IPS DF 6.9 (cell line): Measurements from ENCODE around the gene SHMT1.
"Not testable (repeated sequence)": the region's sequence is repeated elsewhere in the genome, so short reads cannot be mapped to it uniquely, and the experiment has no call there.

Experiments
- DNase-seq: peaks from one replicate; pipeline ENCODE4 v3.0.0-alpha.2; 2013; ENCODE audit warnings: low read depth, low spot score
- H3K27ac ChIP-seq: one replicate; pipeline ENCODE4 v1.5.1; 2013; ENCODE audit warnings: low read length, control low read depth
- H3K27me3 ChIP-seq: 2 replicates; pipeline ENCODE4 v1.6.1; 2013; ENCODE audit warnings: mild to moderate bottlenecking, low read length; ENCODE audit not compliant: control insufficient read depth, insufficient read depth
- H3K36me3 ChIP-seq: 2 replicates; pipeline ENCODE4 v1.6.1; 2013; ENCODE audit warnings: low read length; ENCODE audit not compliant: control insufficient read depth, insufficient read depth
- H3K4me1 ChIP-seq: 2 replicates; pipeline ENCODE4 v1.6.1; 2013; ENCODE audit warnings: low read length; ENCODE audit not compliant: control insufficient read depth, insufficient read depth
- H3K4me3 ChIP-seq: 2 replicates; pipeline ENCODE4 v1.5.1; 2013; ENCODE audit warnings: mild to moderate bottlenecking, low read length
- H3K9me3 ChIP-seq: 2 replicates; pipeline ENCODE4 v1.6.1; 2013; ENCODE audit warnings: low read length, inconsistent platforms; ENCODE audit not compliant: control insufficient read depth, insufficient read depth
- WGBS: extraction: QIAGEN DNeasy Blood & Tissue Kit; methylation state at CpG from one replicate; pipeline ENCODE4 v1.1.7; 2013; ENCODE audit warnings: mixed read lengths, missing lambda C conversion rate; ENCODE audit not compliant: insufficient read length, insufficient coverage; 5-methylcytosine and 5-hydroxymethylcytosine counted together

Gene SHMT1

DNA sequence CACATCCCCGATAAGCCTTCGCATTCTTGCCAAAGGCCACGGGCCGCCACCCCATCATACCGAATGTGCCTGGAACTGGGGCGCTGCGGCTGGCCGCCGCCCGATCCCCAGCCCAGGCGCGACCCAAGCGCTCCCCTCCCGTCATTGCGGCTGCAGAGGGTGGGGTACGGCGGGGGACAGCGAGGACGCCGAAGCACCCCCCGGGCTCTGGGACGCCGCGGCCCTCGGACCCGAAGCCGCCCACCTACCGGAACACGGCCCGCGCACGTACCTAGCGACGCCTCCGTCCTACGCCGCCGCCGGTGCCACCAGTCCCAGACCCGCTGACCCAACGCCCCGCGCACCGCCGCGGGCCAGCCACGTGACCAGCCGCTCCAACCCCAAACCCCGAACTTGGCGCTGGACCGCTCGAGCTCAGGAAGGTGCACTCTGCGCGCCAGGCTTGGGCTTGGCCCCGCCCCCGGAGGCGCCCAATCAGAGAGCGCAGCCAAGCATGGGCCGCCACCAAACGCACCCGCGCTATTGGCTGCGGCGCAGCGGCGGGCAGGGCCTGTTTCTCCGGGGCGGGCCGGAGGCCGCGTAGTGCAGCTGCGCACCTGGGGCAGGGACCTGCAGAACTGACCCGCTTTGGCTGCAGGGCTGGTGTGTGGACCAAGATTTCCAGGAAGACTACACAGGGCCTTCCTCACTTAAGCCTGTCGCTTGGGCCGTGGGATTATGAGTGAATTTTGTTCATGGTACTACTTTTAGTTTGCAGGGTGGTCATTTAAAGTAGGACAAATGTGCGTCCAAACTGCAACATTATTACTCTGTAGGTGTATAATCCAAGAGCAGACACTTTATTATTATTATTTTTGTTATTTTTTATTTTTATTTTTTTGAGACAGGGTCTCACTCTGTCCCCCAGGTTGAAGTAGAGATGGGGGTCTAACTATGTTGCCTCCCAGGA is at the start of gene SHMT1:
Gene SHMT1, minus strand, starts transcription at position 450 of the 949 bp plus-strand sequence. CDS start 7,569 bp downstream, outside the sequence.
- H3K9me3 ChIP-seq: no peaks in the 10 kb centered on the region
- WGBS: no CpG with 5 or more reads among the region's 76 CpGs
- no peak within 1 kb of the TSS for H3K27ac ChIP-seq
- DNase-seq: peak; percentile 94
- H3K4me1 ChIP-seq: no peaks in the 10 kb centered on the region
- peak within 1 kb of the TSS; percentile 83 for H3K4me3 ChIP-seq
- no peaks in the 10 kb centered on the region for H3K36me3 ChIP-seq
- H3K27me3 ChIP-seq: 0 out of 2 replicates have a peak, but pooled peaks cover 2% of the 10 kb centered on the region

DNA sequence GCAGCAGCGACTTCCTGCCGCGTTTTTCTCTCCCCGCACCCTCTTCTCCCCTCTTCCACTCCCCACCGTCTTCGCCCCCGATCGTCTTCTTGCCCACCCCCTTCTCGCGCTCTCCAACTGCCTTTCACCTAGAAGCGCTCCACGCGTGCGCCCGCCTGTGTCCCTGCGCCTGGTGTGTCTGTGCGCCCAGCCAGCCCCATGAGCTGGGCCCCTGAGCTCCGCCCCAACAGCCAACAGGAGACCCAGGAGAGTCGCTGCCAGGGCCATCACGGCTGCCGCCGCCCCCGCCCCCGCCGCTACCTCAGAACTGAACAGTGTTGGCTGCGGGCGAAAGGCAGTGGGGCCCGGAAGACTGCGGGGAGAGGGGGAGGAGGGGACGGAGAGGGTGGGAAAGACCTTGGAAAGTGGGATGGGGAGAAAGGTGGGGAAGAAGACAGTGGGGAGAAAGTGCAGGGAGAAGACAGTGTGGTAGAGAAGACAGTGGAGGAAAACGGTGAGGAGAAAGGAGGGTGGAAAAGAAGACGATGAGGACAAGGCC is 48.7 kb upstream of the SHMT1 start:
- not testable (repeated sequence) for H3K9me3 ChIP-seq, H3K4me1 ChIP-seq, H3K4me3 ChIP-seq, H3K36me3 ChIP-seq, H3K27ac ChIP-seq, DNase-seq, H3K27me3 ChIP-seq
- no CpG with 5 or more reads among the region's 32 CpGs for WGBS

GRCh38 chr17:18411377-18411864 is 48.1 kb upstream of the SHMT1 start:
- not testable (repeated sequence) for H3K36me3 ChIP-seq, H3K27ac ChIP-seq, H3K27me3 ChIP-seq, DNase-seq, H3K4me1 ChIP-seq, H3K9me3 ChIP-seq
- peak overlapping the region; percentile 52; the same call in 1 of the 2 replicates for H3K4me3 ChIP-seq
- WGBS: no CpG with 5 or more reads among the region's 25 CpGs

DNA sequence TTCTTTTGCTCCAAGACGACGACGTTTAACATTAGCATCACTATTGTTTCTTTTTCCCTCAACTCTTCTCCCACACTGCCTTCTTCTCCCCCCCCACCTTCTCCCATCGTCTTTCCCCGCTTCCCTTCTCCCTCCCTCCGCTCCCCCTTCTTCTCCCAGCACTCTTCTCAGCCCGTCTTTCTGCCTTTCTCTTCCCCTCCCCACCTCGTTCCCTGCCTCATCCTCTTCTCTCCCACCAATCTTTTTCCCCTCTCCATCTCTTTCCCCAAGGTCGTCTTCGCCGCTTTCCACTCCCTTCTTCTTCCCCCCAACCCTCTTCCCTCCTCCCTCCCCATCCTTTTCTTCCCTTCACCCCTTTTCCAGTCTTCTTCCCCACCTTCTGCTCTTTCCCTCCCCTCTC is 47.4 kb upstream of the SHMT1 start:
- not testable (repeated sequence) for H3K9me3 ChIP-seq, H3K27me3 ChIP-seq, DNase-seq, H3K27ac ChIP-seq, H3K4me1 ChIP-seq, H3K36me3 ChIP-seq
- peak overlapping the region; percentile 52; the same call in 1 of the 2 replicates for H3K4me3 ChIP-seq
- 100% methylated on average over 4 of the region's 11 CpGs for WGBS

DNA sequence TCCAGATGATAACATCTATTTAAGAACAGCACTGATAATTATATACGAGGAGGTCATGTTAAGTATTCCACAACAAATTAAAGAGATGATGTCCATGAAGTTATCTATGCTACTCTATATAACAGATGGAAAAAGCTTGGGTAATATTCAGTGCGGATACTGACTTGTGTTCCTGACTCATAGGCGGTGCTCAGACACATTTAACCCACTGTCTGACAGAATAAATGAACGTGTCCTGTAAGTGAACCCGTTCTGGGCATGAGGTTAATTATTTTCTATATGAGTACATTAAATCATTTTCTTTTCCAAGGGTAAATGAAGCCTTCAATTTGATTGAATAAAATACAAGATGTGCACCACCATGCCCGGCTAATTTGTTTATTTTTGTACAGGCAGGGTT is 46.0 kb upstream of the SHMT1 start:
- WGBS: no CpG with 5 or more reads among the region's 6 CpGs

DNA sequence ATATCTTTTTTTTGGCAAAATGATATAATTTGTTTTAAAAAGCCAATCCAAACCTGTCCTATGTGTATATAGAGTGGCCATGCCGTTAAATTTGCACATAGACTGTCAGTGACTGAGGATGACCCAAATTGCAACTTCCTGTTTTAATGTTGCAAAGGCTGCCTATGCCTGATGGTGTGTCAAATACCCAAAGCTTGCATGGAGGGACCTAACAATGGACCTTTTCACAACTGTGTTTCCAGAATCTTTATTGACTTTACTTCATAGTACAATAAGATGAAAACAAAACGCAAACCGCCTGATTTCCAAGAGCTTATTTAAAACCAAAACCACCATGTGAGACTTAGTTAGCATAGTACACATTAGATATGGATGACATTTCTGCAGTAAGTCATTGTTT is 45.6 kb upstream of the SHMT1 start:
- no CpG with 5 or more reads among the region's 3 CpGs for WGBS
- H3K27me3 ChIP-seq, H3K4me1 ChIP-seq, DNase-seq, H3K36me3 ChIP-seq, H3K27ac ChIP-seq, H3K4me3 ChIP-seq, H3K9me3 ChIP-seq: not testable (repeated sequence)

More for the DNA sequence above, 46.0 kb upstream of the SHMT1 start:
- not testable (repeated sequence) for H3K4me1 ChIP-seq, H3K4me3 ChIP-seq, H3K9me3 ChIP-seq, H3K36me3 ChIP-seq, H3K27me3 ChIP-seq, DNase-seq, H3K27ac ChIP-seq

DNA sequence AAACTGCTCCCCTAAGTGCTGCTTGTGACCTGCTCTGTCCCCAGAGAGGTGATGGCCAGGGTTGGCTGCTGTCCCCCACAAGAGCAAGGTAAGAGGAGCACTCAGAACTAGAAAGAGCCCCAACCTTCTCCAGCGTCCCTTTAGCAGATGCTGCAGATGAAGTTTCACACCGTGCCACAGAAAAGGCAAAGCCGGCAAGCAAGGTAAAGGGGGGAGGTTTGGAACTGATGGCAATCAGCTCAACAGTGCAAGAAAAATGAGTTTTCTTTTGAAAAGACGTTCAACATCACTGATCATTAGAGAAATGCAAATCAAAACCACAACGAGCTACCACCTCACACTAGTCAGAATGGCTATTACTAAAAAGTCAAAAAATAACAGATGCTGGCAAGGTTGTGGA is 40.3 kb upstream of the SHMT1 start:
- H3K27ac ChIP-seq, DNase-seq, H3K27me3 ChIP-seq, H3K36me3 ChIP-seq, H3K4me3 ChIP-seq, H3K9me3 ChIP-seq, H3K4me1 ChIP-seq: not testable (repeated sequence)
- no CpG with 5 or more reads among the region's 5 CpGs for WGBS

- H3K27ac ChIP-seq, H3K27me3 ChIP-seq, H3K4me3 ChIP-seq, DNase-seq, H3K4me1 ChIP-seq, H3K36me3 ChIP-seq, H3K9me3 ChIP-seq: not testable (repeated sequence)
- no CpG with 5 or more reads among the region's 5 CpGs for WGBS
Measured at GRCh38 chr17:18403166-18403565, 39.8 kb upstream of the SHMT1 start.

DNA sequence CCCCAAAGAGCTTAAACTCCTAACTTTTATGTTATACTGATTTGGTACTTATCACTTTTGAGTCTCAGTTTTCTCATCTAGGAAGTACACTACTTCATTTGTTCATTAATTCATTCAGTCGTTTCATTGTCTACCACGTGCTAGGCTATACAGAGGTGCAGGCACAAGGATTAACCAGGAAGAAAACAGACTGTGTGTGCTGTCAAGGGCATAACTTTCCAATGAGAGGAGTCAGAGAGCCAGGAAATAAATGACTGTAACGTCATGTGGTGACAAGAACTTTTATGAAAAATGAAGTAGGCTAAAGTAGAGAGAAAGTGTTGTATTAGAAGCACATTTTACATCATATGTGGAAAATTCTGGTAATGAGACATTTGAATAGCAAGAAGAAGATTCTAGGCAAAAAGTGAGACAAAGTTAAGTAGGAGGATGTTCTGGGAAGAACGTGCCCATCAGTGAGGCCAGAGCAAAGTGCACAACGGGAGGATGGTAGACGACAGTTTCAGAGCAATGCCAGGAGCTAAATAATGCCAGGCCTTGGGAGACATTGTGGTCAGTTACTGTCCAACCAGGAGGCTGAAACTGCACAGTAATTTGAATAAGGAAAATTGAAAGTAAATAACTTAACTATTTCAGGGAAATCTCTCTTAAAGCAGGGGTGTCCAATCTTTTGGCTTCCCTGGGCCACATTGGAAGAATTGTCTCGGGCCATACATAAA is 38.7 kb upstream of the SHMT1 start:
- no CpG with 5 or more reads among the region's 7 CpGs for WGBS
- not testable (repeated sequence) for H3K27ac ChIP-seq, H3K9me3 ChIP-seq, H3K4me3 ChIP-seq, DNase-seq, H3K36me3 ChIP-seq, H3K27me3 ChIP-seq, H3K4me1 ChIP-seq

- H3K4me3 ChIP-seq, H3K4me1 ChIP-seq, H3K27ac ChIP-seq, H3K27me3 ChIP-seq, H3K9me3 ChIP-seq, H3K36me3 ChIP-seq, DNase-seq: not testable (repeated sequence)
- WGBS: no CpG with 5 or more reads among the region's 10 CpGs
Measured at GRCh38 chr17:18388728-18389127, 25.4 kb upstream of the SHMT1 start.
